ENCODE data around the gene LILRB2.
"Not testable (repeated sequence)": the region's sequence is repeated elsewhere in the genome, so short reads cannot be mapped to it uniquely, and the experiment has no call there.

The LILRB2 gene

DNA sequence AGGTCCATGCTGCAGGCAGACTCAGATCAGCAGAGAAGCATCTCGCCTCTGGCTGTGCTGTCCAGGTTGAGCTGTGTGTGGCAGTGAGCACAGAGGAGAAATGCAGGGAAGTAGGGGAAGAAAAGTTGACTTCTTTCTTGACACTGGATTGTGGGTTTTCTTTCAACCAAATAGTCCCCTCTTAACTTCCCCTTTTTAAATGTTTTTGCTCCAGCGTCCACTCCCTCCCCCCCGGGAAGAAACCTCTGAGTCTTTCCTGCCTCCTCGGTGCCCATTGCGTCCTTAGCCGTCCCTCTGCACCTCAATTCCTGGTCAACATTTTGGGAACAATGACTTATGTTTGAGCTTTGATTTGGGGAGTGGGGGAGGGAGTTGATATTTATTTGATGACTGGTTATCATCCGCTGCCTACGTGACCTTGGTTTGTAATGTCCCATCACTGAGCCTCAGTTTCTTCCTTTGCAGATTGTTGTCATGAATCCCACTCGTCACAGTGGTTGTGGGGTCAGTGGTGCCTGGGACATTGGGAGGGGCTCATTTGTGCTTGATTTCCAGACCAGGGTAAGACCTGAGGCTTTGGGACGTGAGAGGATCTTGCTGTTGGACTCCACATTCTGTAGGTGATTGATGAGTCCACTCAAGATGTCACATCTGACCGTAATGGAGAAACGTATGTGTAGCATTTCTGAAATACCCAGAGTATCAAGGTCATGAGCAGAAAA, at the start of gene LILRB2:
Gene LILRB2, minus strand, starts transcription at position 104 of the 722 bp plus-strand sequence. CDS start 614 bp downstream, outside the sequence.
- no peak within 1 kb of the TSS for H3K4me3 ChIP-seq (ENCODE audit: control insufficient read depth, low read depth, low read length)
- DNase-seq (ENCODE audit: low read depth) = no peak
- TF ChIP-seq, protein P1, sequence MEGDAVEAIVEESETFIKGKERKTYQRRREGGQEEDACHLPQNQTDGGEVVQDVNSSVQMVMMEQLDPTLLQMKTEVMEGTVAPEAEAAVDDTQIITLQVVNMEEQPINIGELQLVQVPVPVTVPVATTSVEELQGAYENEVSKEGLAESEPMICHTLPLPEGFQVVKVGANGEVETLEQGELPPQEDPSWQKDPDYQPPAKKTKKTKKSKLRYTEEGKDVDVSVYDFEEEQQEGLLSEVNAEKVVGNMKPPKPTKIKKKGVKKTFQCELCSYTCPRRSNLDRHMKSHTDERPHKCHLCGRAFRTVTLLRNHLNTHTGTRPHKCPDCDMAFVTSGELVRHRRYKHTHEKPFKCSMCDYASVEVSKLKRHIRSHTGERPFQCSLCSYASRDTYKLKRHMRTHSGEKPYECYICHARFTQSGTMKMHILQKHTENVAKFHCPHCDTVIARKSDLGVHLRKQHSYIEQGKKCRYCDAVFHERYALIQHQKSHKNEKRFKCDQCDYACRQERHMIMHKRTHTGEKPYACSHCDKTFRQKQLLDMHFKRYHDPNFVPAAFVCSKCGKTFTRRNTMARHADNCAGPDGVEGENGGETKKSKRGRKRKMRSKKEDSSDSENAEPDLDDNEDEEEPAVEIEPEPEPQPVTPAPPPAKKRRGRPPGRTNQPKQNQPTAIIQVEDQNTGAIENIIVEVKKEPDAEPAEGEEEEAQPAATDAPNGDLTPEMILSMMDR (conservative IDR thresholded peaks at IDR 0.05; ENCODE audit: control insufficient read depth, insufficient read depth, low read depth, low read length) = no peak

DNA sequence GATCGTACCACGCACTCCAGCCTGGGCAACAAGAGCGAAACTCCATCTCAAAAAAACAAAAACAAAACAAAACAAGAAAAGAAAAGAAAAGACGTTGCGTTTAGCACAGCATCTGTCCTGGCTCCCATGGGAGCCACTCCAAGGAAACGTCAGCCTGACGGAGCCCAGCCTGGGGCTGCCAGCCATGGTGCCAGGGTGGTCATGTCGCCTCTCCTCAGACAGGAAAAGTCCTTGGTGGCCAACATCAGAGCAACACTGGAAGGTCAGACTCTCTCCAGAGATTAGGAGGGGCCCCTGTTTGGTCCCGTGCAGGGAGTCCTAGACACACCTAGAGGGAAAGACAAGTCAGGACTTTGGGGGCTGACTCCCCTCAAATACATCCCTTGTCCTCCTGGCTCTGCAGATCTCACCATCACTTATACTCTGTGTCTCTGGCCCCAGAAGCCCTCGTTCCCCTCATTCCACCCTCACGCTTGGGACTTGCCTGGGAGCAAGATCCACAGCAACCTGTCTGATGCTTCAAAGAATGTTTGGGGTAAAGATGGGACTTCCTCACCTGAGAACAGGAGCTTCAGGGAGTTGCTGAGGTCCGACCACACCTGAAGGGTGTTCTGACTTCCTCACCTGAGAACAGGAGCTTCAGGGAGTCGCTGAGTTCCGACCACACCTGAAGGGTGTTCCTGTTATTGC, 48.7 kb upstream of the LILRB2 start:
- DNase-seq (ENCODE audit: low read depth) = no peak
- H3K4me3 ChIP-seq (ENCODE audit: control insufficient read depth, low read depth, low read length) = no peak overlapping the region
- TF ChIP-seq, protein P1 (conservative IDR thresholded peaks at IDR 0.05; ENCODE audit: control insufficient read depth, insufficient read depth, low read depth, low read length) = no peak

DNA sequence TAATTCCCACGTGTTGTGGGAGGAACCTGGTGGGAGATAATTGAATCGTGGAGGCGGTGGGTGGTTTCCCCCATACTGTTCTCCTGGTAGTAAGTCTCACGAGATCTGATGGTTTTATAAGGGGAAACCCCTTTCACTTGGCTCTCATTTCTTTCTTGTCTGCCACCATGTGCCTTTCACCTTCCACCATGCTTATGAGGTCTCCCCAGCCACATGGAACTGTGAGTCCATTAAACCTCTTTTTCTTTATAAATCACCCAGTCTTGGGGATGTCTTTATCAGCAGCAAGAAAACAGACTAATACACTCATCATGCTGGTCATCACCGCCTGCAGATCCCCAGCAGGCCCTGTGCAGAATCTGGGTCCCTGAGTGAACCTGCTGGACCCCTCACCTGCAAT, 47.9 kb upstream of the LILRB2 start:
- DNase-seq (ENCODE audit: low read depth) = not testable (repeated sequence)

DNA sequence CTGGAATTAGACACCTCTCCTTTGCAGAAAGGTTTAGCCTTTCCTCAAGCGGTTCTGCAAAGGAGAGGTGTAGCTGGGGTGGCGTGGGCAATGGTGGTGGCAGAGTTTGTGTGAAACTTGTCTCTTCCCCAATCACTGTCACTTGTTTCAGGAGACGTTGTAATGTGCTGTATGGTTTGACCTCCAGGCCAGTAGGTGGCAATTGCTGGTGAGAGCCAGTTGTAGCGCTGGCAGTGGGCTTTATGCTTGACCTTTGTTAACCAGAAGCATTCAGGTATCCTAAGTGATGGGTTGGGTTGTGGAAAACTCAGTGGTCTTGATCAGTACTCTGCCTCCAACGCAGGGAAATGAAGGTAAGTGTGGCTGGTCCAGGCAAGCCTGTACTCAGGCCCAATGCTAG, 44.7 kb upstream of the LILRB2 start:
- no peak for DNase-seq (ENCODE audit: low read depth)
- TF ChIP-seq, protein P1 (conservative IDR thresholded peaks at IDR 0.05; ENCODE audit: control insufficient read depth, insufficient read depth, low read depth, low read length) = no peak
- H3K4me3 ChIP-seq (ENCODE audit: control insufficient read depth, low read depth, low read length) = no peak overlapping the region

More for the DNA sequence above, 47.9 kb upstream of the LILRB2 start:
- H3K4me3 ChIP-seq (ENCODE audit: control insufficient read depth, low read depth, low read length) = not testable (repeated sequence)

DNA sequence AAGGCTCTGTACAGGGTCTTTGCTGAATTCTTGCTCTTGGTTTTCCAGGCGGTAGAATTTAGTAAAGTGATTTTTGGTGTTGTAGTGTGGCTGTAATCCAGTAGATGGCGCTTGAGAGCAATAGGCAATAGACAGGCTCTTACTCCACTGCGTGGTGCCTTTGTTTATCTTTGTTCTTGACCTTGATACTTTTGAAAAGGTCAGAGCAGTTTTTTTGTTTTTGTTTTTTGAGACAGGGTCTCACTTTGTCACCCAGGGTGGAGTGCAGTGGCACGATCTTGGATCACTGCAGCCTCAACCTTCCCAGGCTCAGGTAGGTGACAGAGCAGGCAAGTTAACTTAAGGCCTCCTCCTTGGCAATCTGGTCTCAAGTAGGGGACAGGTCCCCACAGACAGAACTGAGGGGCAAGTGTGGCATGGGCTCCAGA, 44.3 kb upstream of the LILRB2 start:
- peak; percentile 38 for DNase-seq (ENCODE audit: low read depth)
- TF ChIP-seq, protein P1 (conservative IDR thresholded peaks at IDR 0.05; ENCODE audit: control insufficient read depth, insufficient read depth, low read depth, low read length) = peak; percentile 88
- H3K4me3 ChIP-seq (ENCODE audit: control insufficient read depth, low read depth, low read length) = no peak overlapping the region

DNA sequence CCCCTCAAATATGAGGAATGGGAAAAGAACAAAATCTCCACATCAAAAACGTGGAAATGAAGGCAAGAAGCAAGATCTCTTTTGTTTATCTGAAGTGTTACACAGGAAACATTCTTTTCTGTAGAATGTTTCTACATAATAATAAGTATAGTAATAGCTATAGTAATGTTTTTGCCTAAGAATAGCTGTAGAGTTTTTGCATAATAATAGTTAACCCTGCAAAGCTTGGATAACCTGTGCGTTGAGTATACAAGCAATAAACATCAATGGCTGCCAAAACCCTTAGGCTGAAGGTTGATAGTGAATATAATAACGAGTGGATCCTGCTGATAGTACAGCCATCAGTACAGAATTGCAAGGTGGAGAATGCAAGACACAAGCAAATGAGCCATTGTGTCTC, 43.2 kb upstream of the LILRB2 start:
- TF ChIP-seq, protein P1 (conservative IDR thresholded peaks at IDR 0.05; ENCODE audit: control insufficient read depth, insufficient read depth, low read depth, low read length) = no peak
- no peak for DNase-seq (ENCODE audit: low read depth)
- H3K4me3 ChIP-seq (ENCODE audit: control insufficient read depth, low read depth, low read length) = no peak overlapping the region

DNA sequence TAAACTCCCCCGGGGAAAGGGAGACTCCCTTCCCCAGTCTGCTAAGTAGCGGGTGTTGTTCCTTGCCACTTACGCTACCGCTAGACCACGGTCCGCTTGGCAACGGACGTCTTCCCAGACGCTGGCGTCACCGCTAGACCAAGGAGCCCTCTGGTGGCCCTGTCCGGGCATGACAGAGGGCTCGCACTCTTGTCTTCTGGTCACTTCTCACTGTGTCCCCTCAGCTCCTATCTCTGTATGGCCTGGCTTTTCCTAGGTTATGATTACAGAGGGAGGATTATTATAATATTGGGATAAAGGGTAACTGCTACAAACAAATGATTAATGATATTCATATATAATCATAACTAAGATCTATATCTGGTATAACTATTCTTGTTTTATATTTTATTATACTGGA, 42.0 kb upstream of the LILRB2 start:
- not testable (repeated sequence) for H3K4me3 ChIP-seq (ENCODE audit: control insufficient read depth, low read depth, low read length); DNase-seq (ENCODE audit: low read depth)

DNA sequence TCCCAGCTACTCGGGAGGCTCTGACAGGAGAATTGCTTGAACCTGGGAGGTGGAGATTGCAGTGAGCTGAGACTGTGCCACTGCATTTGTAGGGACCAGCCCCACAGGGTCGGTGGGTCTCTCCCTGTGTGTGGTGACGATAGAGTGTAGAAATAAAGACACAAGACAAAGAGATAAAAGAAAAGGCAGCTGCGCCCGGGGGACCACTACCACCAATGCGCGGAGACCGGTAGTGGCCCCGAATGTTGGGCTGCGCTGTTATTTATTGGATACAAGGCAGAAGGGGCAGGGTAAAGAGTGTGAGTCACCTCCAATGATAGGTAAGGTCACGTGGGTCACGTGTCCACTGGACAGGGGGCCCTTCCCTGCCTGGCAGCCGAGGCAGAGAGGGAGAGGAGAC, 41.4 kb upstream of the LILRB2 start:
- not testable (repeated sequence) for H3K4me3 ChIP-seq (ENCODE audit: control insufficient read depth, low read depth, low read length)

More for the DNA sequence above, 41.4 kb upstream of the LILRB2 start:
- not testable (repeated sequence) for DNase-seq (ENCODE audit: low read depth)

Measured in fibroblast of mammary gland (primary cell).